Immature natural killer cell (primary cell): ENCODE results near the gene GSTT2B. TPM values are rescaled to one million over a fixed set of nuclear protein-coding genes. Genes with fewer than 3 reads are reported as not detected.
"Not testable (repeated sequence)": the region's sequence is repeated elsewhere in the genome, so short reads cannot be mapped to it uniquely, and the experiment has no call there.

Experiments used
- DNase-seq, 3 donors: peaks; one replicate each; pipeline ENCODE4 v3.0.0; 2022; ENCODE audit warnings: mixed read lengths in 1 of 3
- H3K27ac Mint-ChIP-seq, 6 donors: one replicate each; pipeline ENCODE4 v1.8.0; 2020; ENCODE audit warnings: mixed read lengths in 6 of 6, mild to moderate bottlenecking in 5 of 6, inconsistent platforms in 4 of 6, moderate library complexity in 3 of 6
- H3K27me3 Mint-ChIP-seq, 3 donors: one replicate each; pipeline ENCODE4 v1.8.0; 2020 to 2021; ENCODE audit warnings: low read depth in 3 of 3, mild to moderate bottlenecking in 3 of 3, mixed read lengths in 3 of 3, moderate library complexity in 3 of 3, inconsistent platforms in 1 of 3
- H3K36me3 Mint-ChIP-seq, 3 donors: one replicate each; pipeline ENCODE4 v1.8.0; 2020; ENCODE audit warnings: mixed read lengths in 3 of 3, inconsistent platforms in 2 of 3, mild to moderate bottlenecking in 2 of 3
- H3K4me1 Mint-ChIP-seq, 2 donors: one replicate each; pipeline ENCODE4 v1.8.0; 2020; ENCODE audit warnings: inconsistent platforms in 2 of 2, mild to moderate bottlenecking in 2 of 2, mixed read lengths in 2 of 2, moderate library complexity in 1 of 2
- H3K4me3 Mint-ChIP-seq, 5 donors: one replicate each; pipeline ENCODE4 v1.8.0; 2020; ENCODE audit warnings: mild to moderate bottlenecking in 5 of 5, mixed read lengths in 5 of 5, inconsistent platforms in 3 of 5, moderate library complexity in 3 of 5
- H3K9me3 Mint-ChIP-seq, 6 donors: one replicate each; pipeline ENCODE4 v1.8.0; 2020; ENCODE audit warnings: mild to moderate bottlenecking in 6 of 6, mixed read lengths in 6 of 6, inconsistent platforms in 4 of 6, moderate library complexity in 3 of 6
- polyA plus RNA-seq, 3 donors: library from polyadenylated mRNA; unstranded; fragments of 300-500 nt; fragmentation: Illumina TruSeq; gene quantifications; one replicate each; pipeline ENCODE4 v1.2.3, GENCODE V29; 2021

GSTT2B gene
- polyA plus RNA-seq, 3 donors from 2014 or later, result not detected

DNA sequence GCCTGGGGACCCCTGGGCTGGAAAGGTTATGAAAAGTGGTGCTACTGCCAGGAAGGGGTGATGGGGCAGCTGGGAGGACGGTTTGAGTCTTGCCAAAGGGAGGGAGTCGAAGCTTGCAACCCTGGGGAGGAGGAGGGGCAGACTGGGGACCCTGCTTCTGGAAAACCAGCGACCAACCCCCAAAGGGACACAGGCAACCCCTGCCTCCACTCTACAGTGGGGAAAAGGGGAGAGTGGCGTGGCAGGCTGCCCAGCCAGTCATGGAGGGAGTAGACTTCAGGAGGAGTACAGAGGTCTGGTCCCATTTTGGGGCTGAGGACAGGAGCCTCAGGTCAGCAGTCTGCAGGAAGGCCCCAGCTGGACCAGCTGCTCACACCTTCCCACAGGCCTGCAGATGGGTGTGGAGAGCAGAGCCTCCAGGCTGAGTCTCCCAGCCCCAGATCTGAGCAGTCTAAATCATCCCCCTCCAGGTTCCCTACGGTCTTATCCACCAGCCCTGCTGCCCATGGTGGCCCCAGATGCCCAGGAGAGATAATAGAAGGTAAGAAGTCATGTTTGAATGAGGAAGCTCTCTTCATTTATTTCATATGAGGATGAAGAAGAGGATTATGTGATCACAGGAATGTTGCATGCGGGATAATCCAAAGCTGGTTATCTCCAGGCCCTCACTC is 10.0 kb upstream of the GSTT2B start:
- Mint-ChIP-seq H3K27ac (peak overlapping the region in 1 of 6 donors; percentile 35), H3K4me3 (peak overlapping the region in 2 of 5 donors; percentile 29 to 58), H3K9me3 (no peaks in the 10 kb centered on the region), H3K27me3 (no peaks in the 10 kb centered on the region), H3K36me3 (peaks cover 0 to 16% (median 6%) of the 10 kb centered on the region in 3 donors), H3K4me1 (peaks cover 20 to 24% of the 10 kb centered on the region in 2 donors)
- DNase-seq, result no peak

DNA sequence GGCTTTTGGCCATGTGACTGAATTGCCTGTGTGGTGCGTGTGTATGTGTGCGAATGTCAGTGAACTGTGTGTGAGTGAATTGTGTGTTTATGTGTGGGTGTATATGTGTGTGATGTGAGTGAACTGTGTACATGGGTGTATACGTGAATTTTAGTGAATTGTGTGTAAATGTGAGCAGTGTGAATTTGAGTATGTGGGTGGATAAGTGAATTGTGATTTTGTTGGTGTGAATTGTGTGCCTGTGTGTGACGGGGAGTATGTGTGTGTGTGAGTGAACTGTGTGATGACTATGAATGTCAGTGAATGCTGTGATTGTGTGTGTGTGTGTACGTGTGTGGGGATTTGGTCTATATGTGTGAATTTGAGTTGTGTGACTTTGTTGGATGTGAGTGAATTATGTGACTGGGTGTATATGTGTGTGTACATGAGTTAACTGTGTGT is 9.2 kb upstream of the GSTT2B start:
- H3K27me3 Mint-ChIP-seq, result no peaks in the 10 kb centered on the region

GRCh38 chr22:23969071-23969470 is 8.1 kb upstream of the GSTT2B start:
- H3K9me3 Mint-ChIP-seq, result no peaks in the 10 kb centered on the region
- H3K27ac Mint-ChIP-seq, result peak overlapping the region in 1 of 6 donors; percentile 48
- peaks cover 20 to 24% of the 10 kb centered on the region in 2 donors for H3K4me1 Mint-ChIP-seq
- H3K27me3 Mint-ChIP-seq, result no peaks in the 10 kb centered on the region
- H3K4me3 Mint-ChIP-seq, result peak overlapping the region in 3 of 5 donors; percentile 22 to 44 (median 43)
- no peak for DNase-seq
- peaks cover 0 to 16% (median 6%) of the 10 kb centered on the region in 3 donors for H3K36me3 Mint-ChIP-seq

More for the DNA sequence above, 9.2 kb upstream of the GSTT2B start:
- Mint-ChIP-seq H3K36me3 (peaks cover 0 to 16% (median 6%) of the 10 kb centered on the region in 3 donors), H3K4me1 (peaks cover 20 to 24% of the 10 kb centered on the region in 2 donors), H3K27ac (peak overlapping the region in 2 of 6 donors; percentile 14 to 35), H3K9me3 (no peaks in the 10 kb centered on the region), H3K4me3 (peak overlapping the region in 2 of 5 donors; percentile 1)
- no peak for DNase-seq

DNA sequence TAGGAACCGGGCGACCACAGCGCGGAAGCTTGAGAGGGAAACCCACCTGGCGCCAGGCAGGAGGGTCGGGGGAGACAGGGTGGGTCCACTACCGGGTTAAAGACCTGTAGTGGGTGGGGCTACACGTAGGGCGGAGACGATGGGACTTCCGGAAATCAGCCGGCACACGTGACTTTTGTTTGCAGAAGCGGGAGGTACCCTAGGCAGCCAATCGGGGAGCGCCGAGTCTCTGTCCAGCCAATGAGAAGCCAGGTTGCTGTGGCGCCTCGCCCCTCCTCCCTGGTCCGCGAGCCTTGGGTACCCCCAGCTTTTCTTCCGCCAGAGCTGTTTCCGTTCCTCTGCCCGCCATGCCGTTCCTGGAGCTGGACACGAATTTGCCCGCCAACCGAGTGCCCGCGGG is 5.6 kb upstream of the GSTT2B start, which contains the start of gene DDTL:
Gene DDTL, plus strand, starts transcription at position 321 of the 400 bp plus-strand sequence. Its CDS starts 27 bp downstream, at position 348.
- H3K27me3 Mint-ChIP-seq, H3K4me3 Mint-ChIP-seq, H3K9me3 Mint-ChIP-seq, DNase-seq, H3K27ac Mint-ChIP-seq: not testable (repeated sequence)
- Mint-ChIP-seq H3K36me3 (peaks cover 0 to 11% (median 6%) of the 10 kb centered on the region in 3 donors), H3K4me1 (peaks cover 16 to 24% of the 10 kb centered on the region in 2 donors)

DNA sequence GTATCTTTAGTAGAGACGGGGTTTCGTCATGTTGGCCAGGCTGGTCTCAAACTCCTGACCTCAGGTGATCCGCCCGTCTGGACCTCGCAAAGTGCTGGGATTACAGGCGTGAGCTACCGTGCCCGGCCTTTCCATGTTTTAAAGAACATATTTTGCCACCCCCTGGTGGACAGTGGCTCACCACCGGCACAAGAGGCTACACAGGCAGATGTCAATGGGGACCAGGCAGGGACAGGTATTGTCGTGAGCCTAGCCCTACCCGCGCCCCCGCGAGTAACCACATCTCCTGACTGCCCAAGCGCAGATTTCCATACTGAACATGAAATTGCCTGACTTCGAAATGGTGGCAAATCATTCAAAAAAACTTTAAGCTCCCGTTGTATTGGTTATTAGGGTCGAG is 5.1 kb upstream of the GSTT2B start:
- not testable (repeated sequence) for H3K27me3 Mint-ChIP-seq, H3K4me3 Mint-ChIP-seq, DNase-seq, H3K36me3 Mint-ChIP-seq, H3K27ac Mint-ChIP-seq, H3K9me3 Mint-ChIP-seq
- H3K4me1 Mint-ChIP-seq, result peaks cover 16 to 19% of the 10 kb centered on the region in 2 donors

GRCh38 chr22:23956301-23956900 is 4.6 kb downstream of the GSTT2B start:
- peak overlapping the region in 1 of 6 donors; percentile 70 for H3K27ac Mint-ChIP-seq
- peak; percentile 63 to 73 (median 70) for DNase-seq
- H3K4me1 Mint-ChIP-seq, H3K4me3 Mint-ChIP-seq, H3K36me3 Mint-ChIP-seq, H3K27me3 Mint-ChIP-seq, H3K9me3 Mint-ChIP-seq: not testable (repeated sequence)

DNA sequence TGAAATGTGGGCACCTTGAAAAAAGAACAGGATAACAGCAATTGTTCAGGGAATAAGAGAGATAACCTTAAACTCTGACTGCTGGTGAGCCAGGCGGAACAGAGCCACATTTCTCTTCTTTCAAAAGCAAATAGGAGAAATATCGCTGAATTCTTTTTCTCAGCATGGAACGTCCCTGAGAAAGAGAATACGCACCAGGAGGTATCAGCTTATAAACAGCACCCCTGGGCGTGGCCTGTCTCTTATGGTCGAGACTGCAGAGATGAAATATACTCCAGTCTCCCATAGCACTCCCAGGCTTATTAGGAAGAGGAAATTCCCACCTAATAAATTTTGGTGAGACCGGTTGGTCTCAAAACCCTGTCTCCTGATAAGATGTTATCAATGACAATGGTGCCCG is 5.1 kb downstream of the GSTT2B start:
- not testable (repeated sequence) for H3K27ac Mint-ChIP-seq, H3K36me3 Mint-ChIP-seq, DNase-seq, H3K4me1 Mint-ChIP-seq, H3K9me3 Mint-ChIP-seq, H3K4me3 Mint-ChIP-seq, H3K27me3 Mint-ChIP-seq

GRCh38 chr22:23954991-23955305 is 6.0 kb downstream of the GSTT2B start:
- H3K27ac Mint-ChIP-seq, H3K9me3 Mint-ChIP-seq, DNase-seq, H3K27me3 Mint-ChIP-seq, H3K4me1 Mint-ChIP-seq, H3K4me3 Mint-ChIP-seq, H3K36me3 Mint-ChIP-seq: not testable (repeated sequence)

- H3K27ac Mint-ChIP-seq, result peak overlapping the region in 1 of 6 donors; percentile 17
- H3K4me3 Mint-ChIP-seq, H3K27me3 Mint-ChIP-seq: not testable (repeated sequence)
Observed at GRCh38 chr22:23954193-23954990, 6.6 kb downstream of the GSTT2B start.

DNA sequence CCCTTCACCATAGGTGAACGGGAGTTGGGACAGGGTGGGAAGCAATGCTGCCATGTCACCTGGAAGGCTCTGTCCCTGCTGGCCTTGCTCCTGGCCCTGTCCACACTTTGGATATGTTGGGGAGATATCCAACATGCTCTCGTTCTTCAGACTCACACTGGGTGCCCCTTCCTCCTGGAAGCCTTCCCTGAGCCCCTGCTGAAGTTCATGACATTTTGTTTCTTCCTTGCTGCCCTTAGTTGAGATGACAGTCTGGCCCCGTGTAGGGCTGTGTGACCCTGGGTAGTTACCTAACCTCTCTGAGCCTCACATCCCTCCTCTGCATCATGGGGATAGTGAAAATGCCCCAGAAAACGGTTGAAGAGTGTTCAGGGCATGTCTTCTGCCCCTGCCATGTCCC is 7.5 kb downstream of the GSTT2B start:
- H3K27me3 Mint-ChIP-seq, H3K9me3 Mint-ChIP-seq, H3K36me3 Mint-ChIP-seq, H3K4me3 Mint-ChIP-seq, H3K4me1 Mint-ChIP-seq, DNase-seq: not testable (repeated sequence)
- peak overlapping the region in 1 of 6 donors; percentile 3 for H3K27ac Mint-ChIP-seq

More at GRCh38 chr22:23954193-23954990, 6.6 kb downstream of the GSTT2B start:
- H3K9me3 Mint-ChIP-seq, H3K36me3 Mint-ChIP-seq, DNase-seq, H3K4me1 Mint-ChIP-seq: not testable (repeated sequence)

DNA sequence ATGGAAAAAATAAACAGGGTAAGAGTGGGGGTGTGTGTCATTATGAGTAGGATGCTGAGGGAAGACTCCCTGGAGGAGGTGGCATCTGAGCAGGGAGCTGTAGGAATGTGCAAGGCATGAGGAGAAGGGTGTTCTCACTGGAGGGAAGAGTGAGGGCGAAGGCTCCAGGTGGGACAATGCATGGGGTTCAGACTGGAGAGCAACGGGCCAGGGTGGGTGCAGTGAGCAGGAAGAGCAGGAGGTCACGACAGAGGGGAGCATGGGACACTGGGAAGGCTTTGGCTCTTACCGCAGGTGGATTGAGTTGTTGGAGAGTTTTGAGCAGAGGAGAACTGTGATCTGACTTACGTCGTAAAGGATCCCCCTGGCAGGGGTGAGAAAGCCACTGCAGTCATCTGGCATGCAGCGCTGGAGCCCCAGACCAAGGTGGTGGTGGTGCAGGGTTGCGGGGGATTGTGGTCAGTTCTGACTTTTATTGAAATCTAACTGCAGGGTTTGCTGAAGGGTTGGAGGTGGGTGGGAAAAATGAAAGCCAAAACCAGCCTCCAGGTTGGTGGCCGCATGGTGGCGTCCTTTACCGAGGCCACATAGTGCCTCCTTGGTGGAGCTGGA is 8.1 kb downstream of the GSTT2B start:
- not testable (repeated sequence) for H3K27ac Mint-ChIP-seq, H3K27me3 Mint-ChIP-seq, H3K36me3 Mint-ChIP-seq, H3K9me3 Mint-ChIP-seq, H3K4me3 Mint-ChIP-seq, H3K4me1 Mint-ChIP-seq
- DNase-seq, result peak in 1 of 3 donors; percentile 22

GRCh38 chr22:23951383-23951782 is 9.6 kb downstream of the GSTT2B start:
- not testable (repeated sequence) for H3K9me3 Mint-ChIP-seq, H3K27me3 Mint-ChIP-seq, H3K4me3 Mint-ChIP-seq, H3K4me1 Mint-ChIP-seq, H3K36me3 Mint-ChIP-seq, DNase-seq, H3K27ac Mint-ChIP-seq

GRCh38 chr22:23949764-23950163 is 11.2 kb downstream of the GSTT2B start:
- H3K4me3 Mint-ChIP-seq, H3K36me3 Mint-ChIP-seq, H3K9me3 Mint-ChIP-seq, H3K4me1 Mint-ChIP-seq, H3K27ac Mint-ChIP-seq, H3K27me3 Mint-ChIP-seq, DNase-seq: not testable (repeated sequence)

GRCh38 chr22:23947391-23947790 is 13.6 kb downstream of the GSTT2B start:
- H3K27me3 Mint-ChIP-seq, H3K4me3 Mint-ChIP-seq, DNase-seq, H3K9me3 Mint-ChIP-seq, H3K27ac Mint-ChIP-seq, H3K36me3 Mint-ChIP-seq, H3K4me1 Mint-ChIP-seq: not testable (repeated sequence)
